Immature natural killer cell (primary cell): ENCODE data around the gene TBC1D9B. TPM values are rescaled to one million over a fixed set of nuclear protein-coding genes. Genes with fewer than 3 reads are reported as not detected.
A peak's percentile ranks its signal among the peaks of the same experiment; 100 is the strongest.
"Not testable (repeated sequence)": the region's sequence is repeated elsewhere in the genome, so short reads cannot be mapped to it uniquely, and the experiment has no call there.

ENCODE experiments used
- DNase-seq, 3 donors: peaks; one replicate each; pipeline ENCODE4 v3.0.0; 2022; ENCODE audit warnings: mixed read lengths in 1 of 3
- H3K27ac Mint-ChIP-seq, 6 donors: one replicate each; pipeline ENCODE4 v1.8.0; 2020; ENCODE audit warnings: mixed read lengths in 6 of 6, mild to moderate bottlenecking in 5 of 6, inconsistent platforms in 4 of 6, moderate library complexity in 3 of 6
- H3K27me3 Mint-ChIP-seq, 3 donors: one replicate each; pipeline ENCODE4 v1.8.0; 2020 to 2021; ENCODE audit warnings: low read depth in 3 of 3, mild to moderate bottlenecking in 3 of 3, mixed read lengths in 3 of 3, moderate library complexity in 3 of 3, inconsistent platforms in 1 of 3
- H3K36me3 Mint-ChIP-seq, 3 donors: one replicate each; pipeline ENCODE4 v1.8.0; 2020; ENCODE audit warnings: mixed read lengths in 3 of 3, inconsistent platforms in 2 of 3, mild to moderate bottlenecking in 2 of 3
- H3K4me1 Mint-ChIP-seq, 2 donors: one replicate each; pipeline ENCODE4 v1.8.0; 2020; ENCODE audit warnings: inconsistent platforms in 2 of 2, mild to moderate bottlenecking in 2 of 2, mixed read lengths in 2 of 2, moderate library complexity in 1 of 2
- H3K4me3 Mint-ChIP-seq, 5 donors: one replicate each; pipeline ENCODE4 v1.8.0; 2020; ENCODE audit warnings: mild to moderate bottlenecking in 5 of 5, mixed read lengths in 5 of 5, inconsistent platforms in 3 of 5, moderate library complexity in 3 of 5
- H3K9me3 Mint-ChIP-seq, 6 donors: one replicate each; pipeline ENCODE4 v1.8.0; 2020; ENCODE audit warnings: mild to moderate bottlenecking in 6 of 6, mixed read lengths in 6 of 6, inconsistent platforms in 4 of 6, moderate library complexity in 3 of 6
- polyA plus RNA-seq, 3 donors: library from polyadenylated mRNA; unstranded; fragments of 300-500 nt; fragmentation: Illumina TruSeq; gene quantifications; one replicate each; pipeline ENCODE4 v1.2.3, GENCODE V29; 2021

Gene TBC1D9B
- polyA plus RNA-seq, 3 donors from 2014 or later = 11.7 to 50.8 (median 14.5) TPM

DNA sequence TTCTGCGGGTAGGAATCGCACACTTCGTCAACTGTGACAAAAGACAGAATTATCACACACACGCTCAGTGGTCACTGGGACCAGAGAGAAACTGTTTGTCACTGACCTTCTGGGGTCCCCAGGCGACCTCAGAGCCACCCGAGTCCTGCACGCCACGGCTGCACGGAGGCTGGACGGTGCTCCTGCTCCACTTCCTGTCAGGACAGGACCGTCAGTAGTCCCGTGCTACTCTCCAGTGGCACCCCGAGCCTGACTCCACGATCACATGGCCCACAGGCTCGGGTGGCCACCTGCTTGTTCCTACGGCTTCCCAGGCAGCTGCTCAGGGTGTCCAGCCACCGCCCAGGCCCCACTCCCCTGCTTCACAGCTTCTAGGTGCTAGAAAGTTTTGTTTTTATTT, 66.9 kb downstream of the TBC1D9B start:
- no peak for DNase-seq
- Mint-ChIP-seq H3K4me3 (no peak overlapping the region), H3K27ac (no peak overlapping the region), H3K36me3 (peaks cover 12 to 25% (median 17%) of the 10 kb centered on the region in 3 donors), H3K27me3 (peaks cover 0 to 6% (median 5%) of the 10 kb centered on the region in 3 donors), H3K4me1 (peaks cover 18 to 19% of the 10 kb centered on the region in 2 donors), H3K9me3 (no peaks in the 10 kb centered on the region)

DNA sequence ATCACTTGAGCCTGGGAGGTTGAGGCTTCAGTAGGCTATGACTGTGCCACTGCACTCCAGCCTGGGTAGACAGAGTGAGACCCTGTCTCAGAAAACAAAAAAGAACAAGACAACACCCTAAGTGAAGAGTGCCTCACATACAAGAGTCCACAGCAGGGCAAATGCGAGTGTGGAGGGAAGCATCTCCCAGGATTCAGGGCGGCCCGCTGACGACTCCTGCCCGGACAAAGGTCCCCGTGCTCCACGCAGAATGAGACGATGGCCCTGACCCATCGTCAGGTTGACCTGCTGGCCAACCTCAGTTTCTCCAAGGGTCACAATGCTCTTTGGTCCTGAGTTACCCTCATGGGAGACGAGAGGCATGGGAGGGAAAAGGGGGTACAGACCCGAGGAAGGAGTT, 67.4 kb downstream of the TBC1D9B start:
- Mint-ChIP-seq H3K27ac (peak overlapping the region in 2 of 6 donors; percentile 25 to 70), H3K27me3 (peaks cover 0 to 6% (median 5%) of the 10 kb centered on the region in 3 donors), H3K9me3 (no peaks in the 10 kb centered on the region), H3K4me1 (peaks cover 18 to 24% of the 10 kb centered on the region in 2 donors), H3K4me3 (no peak overlapping the region), H3K36me3 (peaks cover 12 to 25% (median 17%) of the 10 kb centered on the region in 3 donors)
- DNase-seq = no peak

DNA sequence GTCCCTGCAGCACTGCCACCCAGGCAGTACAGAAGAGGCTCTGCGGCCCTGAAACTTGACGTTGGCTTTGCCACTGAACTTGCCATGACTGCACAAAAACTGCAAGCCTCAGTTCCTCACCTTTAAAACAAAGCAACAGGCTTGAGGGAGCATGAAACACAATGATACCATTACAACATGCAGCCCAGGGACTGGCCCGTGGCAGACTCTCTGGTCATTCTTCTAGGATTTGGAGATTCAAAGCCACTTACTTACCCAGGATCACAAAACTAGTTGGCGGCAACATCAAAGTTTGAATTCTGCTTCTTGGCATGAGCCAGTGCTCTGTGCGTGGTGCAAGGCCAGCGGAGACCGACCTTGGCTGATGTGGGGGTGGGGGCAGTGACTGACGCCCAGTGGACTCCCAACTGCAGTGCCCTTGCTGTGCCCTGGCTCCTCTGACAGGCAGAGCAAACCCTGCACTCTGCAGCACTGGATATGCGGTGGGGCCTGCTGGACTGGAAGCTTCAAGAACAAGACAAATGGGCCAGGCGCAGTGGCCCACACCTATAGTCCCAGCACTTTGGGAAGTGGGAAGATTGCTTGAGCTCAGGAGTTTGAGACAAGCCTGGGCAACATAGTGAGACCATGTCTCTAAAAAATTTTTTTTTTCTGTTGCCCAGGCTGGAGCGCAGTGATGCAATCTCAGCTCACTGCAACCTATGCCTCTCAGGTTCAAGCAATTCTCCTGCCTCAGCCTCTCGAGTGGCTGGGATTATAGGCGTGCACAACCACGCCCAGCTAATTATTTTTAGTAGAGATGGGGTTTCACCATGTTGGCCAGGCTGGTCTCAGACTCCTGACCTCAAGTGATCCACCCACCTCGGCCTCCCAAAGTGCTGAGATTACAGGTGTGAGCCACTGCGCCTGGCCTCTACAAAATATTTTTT, 68.1 kb downstream of the TBC1D9B start:
- peak overlapping the region; percentile 20 to 78 (median 48) for H3K27ac Mint-ChIP-seq
- DNase-seq = no peak
- peaks cover 0 to 6% (median 5%) of the 10 kb centered on the region in 3 donors for H3K27me3 Mint-ChIP-seq
- no peaks in the 10 kb centered on the region for H3K9me3 Mint-ChIP-seq
- H3K4me3 Mint-ChIP-seq = no peak overlapping the region
- H3K4me1 Mint-ChIP-seq = peaks cover 18 to 25% of the 10 kb centered on the region in 2 donors
- peaks cover 7 to 21% (median 12%) of the 10 kb centered on the region in 3 donors for H3K36me3 Mint-ChIP-seq

DNA sequence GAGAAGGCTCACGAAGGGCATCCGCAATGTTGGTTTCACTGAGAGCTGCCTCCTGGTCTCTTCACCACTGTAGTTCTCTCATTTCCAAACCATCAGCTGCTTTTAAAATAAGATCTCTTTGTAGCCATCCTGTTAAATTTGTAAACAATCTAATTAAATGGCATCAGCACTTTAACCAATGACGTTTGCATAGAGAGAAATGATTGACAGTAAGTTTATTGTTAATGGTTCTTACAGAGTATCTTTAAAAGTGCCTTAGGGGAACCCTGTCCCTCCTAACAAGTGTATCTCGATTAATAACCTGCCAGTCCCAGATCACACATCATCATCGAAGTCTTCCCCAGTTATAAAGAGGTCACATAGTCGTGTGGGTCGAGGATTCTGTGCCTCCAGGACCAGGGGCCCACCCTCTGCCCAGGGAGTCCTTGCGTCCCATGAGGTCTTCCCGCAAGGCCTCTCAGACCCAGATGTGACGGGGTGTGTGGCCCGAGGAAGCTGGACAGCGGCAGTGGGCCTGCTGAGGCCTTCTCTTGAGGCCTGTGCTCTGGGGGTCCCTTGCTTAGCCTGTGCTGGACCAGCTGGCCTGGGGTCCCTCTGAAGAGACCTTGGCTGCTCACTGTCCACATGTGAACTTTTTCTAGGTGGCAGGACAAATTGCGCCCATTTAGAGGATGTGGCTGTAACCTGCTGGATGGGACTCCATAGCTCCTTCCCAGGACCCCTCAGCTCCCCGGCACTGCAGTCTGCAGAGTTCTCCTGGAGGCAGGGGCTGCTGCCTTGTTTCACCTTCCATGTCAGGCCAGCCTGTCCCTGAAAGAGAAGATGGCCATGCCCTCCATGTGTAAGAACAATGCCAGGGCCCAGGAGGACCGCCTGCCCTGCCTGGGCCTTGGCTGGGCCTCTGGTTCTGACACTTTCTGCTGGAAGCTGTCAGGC, 70.4 kb downstream of the TBC1D9B start:
- peaks cover 9 to 28% (median 19%) of the 10 kb centered on the region in 3 donors for H3K36me3 Mint-ChIP-seq
- H3K4me1 Mint-ChIP-seq = peaks cover 18 to 25% of the 10 kb centered on the region in 2 donors
- H3K9me3 Mint-ChIP-seq = no peaks in the 10 kb centered on the region
- H3K4me3 Mint-ChIP-seq = peak overlapping the region; percentile 48 to 69 (median 60)
- H3K27ac Mint-ChIP-seq = peak overlapping the region; percentile 86 to 94 (median 90)
- no peak for DNase-seq
- peaks cover 4 to 6% (median 5%) of the 10 kb centered on the region in 3 donors for H3K27me3 Mint-ChIP-seq

DNA sequence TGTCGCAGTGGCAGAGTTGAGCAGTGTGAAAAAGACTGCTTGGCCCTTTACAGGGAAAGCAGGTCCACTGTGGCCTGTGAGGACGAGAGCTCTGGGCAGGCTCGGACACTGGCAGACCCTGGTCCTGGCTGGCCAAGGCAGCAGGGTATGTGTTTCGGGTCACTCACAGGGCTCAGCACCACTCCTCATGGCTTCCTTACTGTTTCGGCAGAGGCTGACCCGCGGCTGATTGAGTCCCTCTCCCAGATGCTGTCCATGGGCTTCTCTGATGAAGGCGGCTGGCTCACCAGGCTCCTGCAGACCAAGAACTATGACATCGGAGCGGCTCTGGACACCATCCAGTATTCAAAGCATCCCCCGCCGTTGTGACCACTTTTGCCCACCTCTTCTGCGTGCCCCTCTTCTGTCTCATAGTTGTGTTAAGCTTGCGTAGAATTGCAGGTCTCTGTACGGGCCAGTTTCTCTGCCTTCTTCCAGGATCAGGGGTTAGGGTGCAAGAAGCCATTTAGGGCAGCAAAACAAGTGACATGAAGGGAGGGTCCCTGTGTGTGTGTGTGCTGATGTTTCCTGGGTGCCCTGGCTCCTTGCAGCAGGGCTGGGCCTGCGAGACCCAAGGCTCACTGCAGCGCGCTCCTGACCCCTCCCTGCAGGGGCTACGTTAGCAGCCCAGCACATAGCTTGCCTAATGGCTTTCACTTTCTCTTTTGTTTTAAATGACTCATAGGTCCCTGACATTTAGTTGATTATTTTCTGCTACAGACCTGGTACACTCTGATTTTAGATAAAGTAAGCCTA, 71.3 kb downstream of the TBC1D9B start:
- peaks cover 4 to 9% (median 7%) of the 10 kb centered on the region in 3 donors for H3K27me3 Mint-ChIP-seq
- H3K36me3 Mint-ChIP-seq = peaks cover 9 to 28% (median 19%) of the 10 kb centered on the region in 3 donors
- peak; percentile 60 to 69 (median 67) for DNase-seq
- H3K27ac Mint-ChIP-seq = peak overlapping the region; percentile 86 to 94 (median 90)
- peaks cover 20 to 25% of the 10 kb centered on the region in 2 donors for H3K4me1 Mint-ChIP-seq
- no peaks in the 10 kb centered on the region for H3K9me3 Mint-ChIP-seq
- peak overlapping the region; percentile 48 to 69 (median 60) for H3K4me3 Mint-ChIP-seq

DNA sequence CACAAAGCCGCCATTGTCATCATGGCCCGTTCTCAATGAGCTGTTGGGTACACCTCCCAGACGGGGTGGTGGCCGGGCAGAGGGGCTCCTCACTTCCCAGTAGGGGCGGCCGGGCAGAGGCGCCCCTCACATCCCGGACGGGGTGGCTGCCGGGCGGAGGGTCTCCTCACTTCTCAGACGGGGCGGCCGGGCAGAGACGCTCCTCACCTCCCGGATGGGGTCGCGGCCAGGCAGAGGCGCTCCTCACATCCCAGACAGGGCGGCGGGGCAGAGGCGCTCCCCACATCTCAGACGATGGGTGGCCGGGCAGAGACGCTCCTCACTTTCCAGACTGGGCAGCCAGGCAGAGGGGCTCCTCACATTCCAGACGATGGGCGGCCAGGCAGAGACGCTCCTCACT, 72.8 kb downstream of the TBC1D9B start:
- peaks cover 24 to 28% of the 10 kb centered on the region in 2 donors for H3K4me1 Mint-ChIP-seq
- H3K27ac Mint-ChIP-seq, DNase-seq: not testable (repeated sequence)

DNA sequence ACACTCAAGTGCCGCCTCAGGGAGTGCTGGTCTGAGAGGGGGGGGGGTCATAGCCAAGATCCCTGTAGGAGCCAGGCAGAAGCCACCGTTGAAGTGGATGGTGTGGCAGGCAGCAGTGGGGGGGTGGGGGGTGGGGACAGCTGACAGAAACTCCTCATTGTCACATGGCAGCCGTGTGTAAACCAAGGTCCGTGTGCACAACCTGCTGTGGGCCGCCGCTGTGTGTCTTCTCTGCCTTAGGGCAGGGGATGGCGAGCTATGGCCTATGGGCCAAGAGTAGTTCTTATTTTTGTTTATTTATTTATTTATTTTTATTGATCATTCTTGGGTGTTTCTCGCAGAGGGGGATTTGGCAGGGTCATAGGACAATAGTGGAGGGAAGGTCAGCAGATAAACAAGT, 73.6 kb downstream of the TBC1D9B start:
- Mint-ChIP-seq H3K4me3 (no peak overlapping the region), H3K36me3 (peaks cover 14 to 45% (median 23%) of the 10 kb centered on the region in 3 donors), H3K27me3 (peaks cover 4 to 10% (median 7%) of the 10 kb centered on the region in 3 donors), H3K27ac (peak overlapping the region in 2 of 6 donors; percentile 35 to 40), H3K4me1 (peaks cover 25 to 29% of the 10 kb centered on the region in 2 donors), H3K9me3 (no peaks in the 10 kb centered on the region)
- no peak for DNase-seq

More for the DNA sequence above, 72.8 kb downstream of the TBC1D9B start:
- H3K9me3 Mint-ChIP-seq, H3K4me3 Mint-ChIP-seq, H3K27me3 Mint-ChIP-seq: not testable (repeated sequence)
- H3K36me3 Mint-ChIP-seq = peaks cover 14 to 38% (median 23%) of the 10 kb centered on the region in 3 donors

DNA sequence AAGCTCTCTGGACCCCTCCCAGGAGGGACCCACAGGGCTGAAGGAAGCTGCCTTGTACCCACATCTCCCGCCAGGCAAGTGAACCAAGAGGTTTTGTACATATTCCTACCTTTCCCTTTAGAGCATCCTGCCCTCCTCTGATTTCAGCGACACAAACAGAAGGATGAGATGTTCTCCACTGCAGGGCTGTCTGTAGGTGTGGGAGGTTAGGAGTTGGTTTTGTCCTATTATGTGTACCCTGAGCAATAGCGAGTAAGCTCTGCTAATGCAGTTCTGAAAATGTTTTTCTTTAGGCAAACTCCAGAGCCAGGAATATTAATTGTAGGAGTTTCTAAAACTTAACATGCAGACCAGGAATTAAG, 74.0 kb downstream of the TBC1D9B start:
- Mint-ChIP-seq H3K27me3 (peaks cover 4 to 10% (median 7%) of the 10 kb centered on the region in 3 donors), H3K4me3 (no peak overlapping the region), H3K9me3 (no peaks in the 10 kb centered on the region), H3K36me3 (peaks cover 14 to 48% (median 23%) of the 10 kb centered on the region in 3 donors), H3K4me1 (peaks cover 26 to 29% of the 10 kb centered on the region in 2 donors), H3K27ac (peak overlapping the region in 3 of 6 donors; percentile 40 to 83 (median 53))
- no peak for DNase-seq

DNA sequence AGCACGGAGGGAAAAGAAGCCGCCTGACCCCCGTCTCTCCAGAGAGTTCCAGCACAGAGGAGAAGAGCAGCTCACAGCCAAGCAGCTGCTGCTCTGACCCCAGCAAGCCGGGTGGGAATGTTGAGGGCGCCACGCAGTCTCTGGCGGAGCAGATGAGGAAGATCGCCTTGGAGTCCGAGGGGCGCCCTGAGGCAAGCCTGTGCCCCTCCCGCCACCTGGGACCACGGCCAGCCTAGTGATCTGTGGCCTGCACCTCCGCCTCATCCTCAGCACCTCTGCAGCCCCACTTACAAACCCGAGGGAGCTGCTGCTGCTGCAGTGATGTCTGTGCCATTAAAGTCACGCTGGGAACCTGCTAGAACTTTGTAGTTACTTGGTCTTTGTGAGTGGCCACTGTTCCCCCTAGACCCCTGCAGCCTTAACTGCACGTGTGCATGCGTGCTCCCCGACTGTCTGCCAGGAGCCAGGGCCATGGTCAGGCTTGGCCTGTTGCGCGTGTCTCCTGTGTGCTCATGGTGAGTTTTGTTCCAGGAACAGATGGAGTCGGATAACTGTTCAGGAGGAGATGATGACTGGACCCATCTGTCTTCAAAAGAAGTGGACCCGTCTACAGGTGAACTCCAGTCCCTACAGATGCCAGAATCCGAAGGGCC, 74.5 kb downstream of the TBC1D9B start:
- Mint-ChIP-seq H3K27ac (peak overlapping the region in 4 of 6 donors; percentile 26 to 83 (median 46)), H3K9me3 (no peaks in the 10 kb centered on the region), H3K36me3 (peaks cover 14 to 51% (median 23%) of the 10 kb centered on the region in 3 donors), H3K27me3 (peaks cover 4 to 10% (median 7%) of the 10 kb centered on the region in 3 donors), H3K4me3 (no peak overlapping the region), H3K4me1 (peaks cover 29 to 33% of the 10 kb centered on the region in 2 donors)
- no peak for DNase-seq

DNA sequence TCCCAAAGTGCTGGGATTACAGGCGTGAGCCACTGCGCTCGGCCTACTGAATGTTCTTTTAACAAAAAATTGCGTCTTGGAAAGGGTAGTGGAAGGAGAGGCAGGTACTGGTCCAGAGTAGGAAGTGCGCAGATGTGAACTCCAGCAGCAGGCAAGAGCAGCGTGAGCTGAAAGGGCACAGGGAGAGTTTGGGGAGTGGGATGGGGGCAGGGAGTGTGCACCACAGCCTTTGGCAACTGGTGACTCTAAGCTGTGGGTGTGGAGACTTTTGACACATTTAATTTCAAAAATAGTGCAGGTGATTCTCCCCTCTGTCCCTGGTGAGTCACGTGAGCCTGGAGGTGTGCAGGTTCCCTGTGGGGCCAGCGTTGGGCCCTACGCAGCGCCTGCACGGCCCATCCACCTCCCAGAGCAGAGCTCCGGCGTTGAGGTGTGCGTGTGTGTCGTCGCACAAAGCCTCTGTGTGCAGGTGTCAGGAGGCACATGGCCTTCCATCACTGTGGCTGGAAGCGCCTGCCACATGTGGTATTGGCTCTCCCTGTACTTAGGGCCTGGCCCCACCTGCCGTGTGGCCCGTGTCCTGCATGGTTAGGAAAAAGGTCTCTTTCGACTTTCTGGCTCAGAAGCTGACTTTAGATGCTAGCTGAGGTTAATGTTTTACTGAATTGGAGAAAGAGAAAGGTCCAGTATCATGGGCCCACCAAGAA, 75.5 kb downstream of the TBC1D9B start:
- Mint-ChIP-seq H3K27me3 (peaks cover 4 to 11% (median 7%) of the 10 kb centered on the region in 3 donors), H3K36me3 (peaks cover 18 to 57% (median 25%) of the 10 kb centered on the region in 3 donors), H3K27ac (peak overlapping the region in 2 of 6 donors; percentile 49 to 72), H3K9me3 (no peaks in the 10 kb centered on the region), H3K4me3 (no peak overlapping the region), H3K4me1 (peaks cover 25 to 36% of the 10 kb centered on the region in 2 donors)
- no peak for DNase-seq

DNA sequence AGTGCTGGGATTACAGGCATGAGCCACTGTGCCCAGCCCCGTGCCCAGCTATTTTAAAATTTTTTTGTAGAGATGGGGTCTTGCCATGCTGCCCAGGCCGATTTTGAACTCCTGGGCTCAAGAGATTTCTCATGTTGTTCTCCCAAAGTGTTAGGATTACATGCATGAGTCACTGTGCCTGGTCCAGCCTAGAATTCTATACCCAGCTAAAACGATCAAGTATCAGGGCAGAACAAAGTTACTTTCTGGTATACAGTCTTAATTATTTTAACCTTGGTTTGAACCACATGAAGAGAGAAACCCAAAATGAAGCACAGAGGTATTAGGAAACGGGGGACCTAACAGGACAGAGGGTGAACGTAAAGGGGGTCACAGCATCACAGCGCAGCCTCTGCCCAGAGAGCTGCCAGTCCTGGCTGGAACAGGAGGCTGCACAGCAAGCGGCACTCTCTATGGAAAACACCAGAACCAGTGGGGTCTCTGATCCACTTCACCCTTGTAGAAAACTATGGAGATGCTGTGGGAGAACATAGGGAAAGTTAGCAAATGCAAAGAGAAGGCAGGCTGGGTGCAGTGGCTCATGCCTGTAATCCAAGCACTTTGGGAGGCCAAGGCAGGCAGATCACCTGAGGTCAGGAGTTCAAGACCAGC, 76.8 kb downstream of the TBC1D9B start:
- H3K27ac Mint-ChIP-seq = peak overlapping the region in 3 of 6 donors; percentile 34 to 52 (median 36)
- DNase-seq = no peak

More for the DNA sequence above, 76.8 kb downstream of the TBC1D9B start:
- H3K27me3 Mint-ChIP-seq = peaks cover 0 to 10% (median 7%) of the 10 kb centered on the region in 3 donors
- peaks cover 20 to 50% (median 20%) of the 10 kb centered on the region in 3 donors for H3K36me3 Mint-ChIP-seq
- H3K4me1 Mint-ChIP-seq = peaks cover 16 to 29% of the 10 kb centered on the region in 2 donors
- no peaks in the 10 kb centered on the region for H3K9me3 Mint-ChIP-seq
- no peak overlapping the region for H3K4me3 Mint-ChIP-seq
